Fibroblast of the aortic adventitia (primary cell): ENCODE results near the gene EXOC6B. TPM values are rescaled to one million over a fixed set of nuclear protein-coding genes. Genes with fewer than 3 reads are reported as not detected.
A peak's percentile ranks its signal among the peaks of the same experiment; 100 is the strongest.

Source experiments
- DNase-seq: peaks from one replicate; pipeline ENCODE4 v3.0.0-alpha.2; 2010; ENCODE audit warnings: low read depth
- H3K4me3 ChIP-seq: 2 replicates; pipeline ENCODE4 v1.5.1; 2011; ENCODE audit warnings: low read depth, mild to moderate bottlenecking, control low read depth, low read length, moderate library complexity
- CTCF ChIP-seq: IDR thresholded peaks from 2 replicates; pipeline ENCODE4 v1.5.1; 2011; ENCODE audit warnings: mild to moderate bottlenecking, low read length, control low read depth, inconsistent platforms; ENCODE audit not compliant: insufficient read depth
- total RNA-seq: library from RNA; depleted of rRNA; stranded (reverse); fragments of >200 nt; gene quantifications from 2 replicates; pipeline ENCODE4 v1.2.3, GENCODE V29; 2012; ENCODE audit warnings: low replicate concordance

The EXOC6B gene
- total RNA-seq, 1 donor = 30.2 TPM

- TF ChIP-seq CTCF = no peak
- DNase-seq = no peak
- no peak overlapping the region for H3K4me3 ChIP-seq
These were observed 4.4 kb upstream of the EXOC6B start for GRCh38 chr2:72830273-72830672.

GRCh38 chr2:72828840-72829507 is 3.1 kb upstream of the EXOC6B start:
- H3K4me3 ChIP-seq = no peak overlapping the region
- DNase-seq = peak; percentile 72
- TF ChIP-seq CTCF = no peak

GRCh38 chr2:72827966-72828646 is 2.3 kb upstream of the EXOC6B start:
- no peak for TF ChIP-seq CTCF
- no peak overlapping the region for H3K4me3 ChIP-seq
- peak; percentile 86 for DNase-seq

GRCh38 chr2:72827487-72827886 is 1.7 kb upstream of the EXOC6B start:
- no peak for TF ChIP-seq CTCF
- no peak overlapping the region for H3K4me3 ChIP-seq
- no peak for DNase-seq

GRCh38 chr2:72826156-72826477 is 284 bp upstream of the EXOC6B start:
- DNase-seq = no peak
- no peak for TF ChIP-seq CTCF
- peak overlapping the region; percentile 84 for H3K4me3 ChIP-seq

GRCh38 chr2:72824224-72824842 is 1.5 kb downstream of the EXOC6B start:
- TF ChIP-seq CTCF = no peak
- peak overlapping the region; percentile 84 for H3K4me3 ChIP-seq
- peak; percentile 69 for DNase-seq
